ENCODE results near the gene VPS41.

The VPS41 gene

GRCh38 chr7:38751416-38751815, 157.6 kb downstream of the VPS41 start:
- TF ChIP-seq CTCF (IDR thresholded peaks at IDR 0.05; ENCODE audit: low read depth, low read length, missing control alignments) = no peak
- no peak for DNase-seq (ENCODE audit: low read depth)
- no peak overlapping the region for H3K4me3 ChIP-seq (ENCODE audit: low read depth, low read length)

GRCh38 chr7:38748056-38748610, 160.9 kb downstream of the VPS41 start:
- peak; percentile 5 for TF ChIP-seq CTCF (IDR thresholded peaks at IDR 0.05; ENCODE audit: low read depth, low read length, missing control alignments)
- no peak overlapping the region for H3K4me3 ChIP-seq (ENCODE audit: low read depth, low read length)
- DNase-seq (ENCODE audit: low read depth) = no peak

- TF ChIP-seq CTCF (IDR thresholded peaks at IDR 0.05; ENCODE audit: low read depth, low read length, missing control alignments) = no peak
- no peak overlapping the region for H3K4me3 ChIP-seq (ENCODE audit: low read depth, low read length)
- DNase-seq (ENCODE audit: low read depth) = no peak
These were observed 162.6 kb downstream of the VPS41 start for GRCh38 chr7:38746438-38746837.

- no peak for TF ChIP-seq CTCF (IDR thresholded peaks at IDR 0.05; ENCODE audit: low read depth, low read length, missing control alignments)
- no peak for DNase-seq (ENCODE audit: low read depth)
- H3K4me3 ChIP-seq (ENCODE audit: low read depth, low read length) = no peak overlapping the region
These were observed 164.2 kb downstream of the VPS41 start for GRCh38 chr7:38744746-38745145.

DNA sequence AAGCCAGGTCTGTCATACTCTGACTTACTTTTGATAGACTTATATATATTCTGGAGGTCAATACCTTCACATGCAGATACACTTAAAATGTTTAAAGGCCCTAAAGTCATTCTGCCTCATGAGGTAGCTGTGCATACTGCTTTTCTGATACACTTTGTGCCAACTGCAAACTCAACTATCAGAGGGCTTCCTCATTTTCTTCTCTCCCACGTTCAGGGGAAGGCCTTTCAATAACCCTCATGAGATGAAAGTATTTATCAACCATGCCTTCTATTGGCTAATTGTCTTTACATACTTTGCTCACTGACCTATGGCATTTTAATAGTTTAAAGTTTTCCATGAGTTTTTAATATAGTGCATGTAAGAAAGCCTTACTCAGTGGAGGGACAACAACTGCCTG, 165.1 kb downstream of the VPS41 start:
- H3K4me3 ChIP-seq (ENCODE audit: low read depth, low read length) = no peak overlapping the region
- no peak for TF ChIP-seq CTCF (IDR thresholded peaks at IDR 0.05; ENCODE audit: low read depth, low read length, missing control alignments)
- no peak for DNase-seq (ENCODE audit: low read depth)

DNA sequence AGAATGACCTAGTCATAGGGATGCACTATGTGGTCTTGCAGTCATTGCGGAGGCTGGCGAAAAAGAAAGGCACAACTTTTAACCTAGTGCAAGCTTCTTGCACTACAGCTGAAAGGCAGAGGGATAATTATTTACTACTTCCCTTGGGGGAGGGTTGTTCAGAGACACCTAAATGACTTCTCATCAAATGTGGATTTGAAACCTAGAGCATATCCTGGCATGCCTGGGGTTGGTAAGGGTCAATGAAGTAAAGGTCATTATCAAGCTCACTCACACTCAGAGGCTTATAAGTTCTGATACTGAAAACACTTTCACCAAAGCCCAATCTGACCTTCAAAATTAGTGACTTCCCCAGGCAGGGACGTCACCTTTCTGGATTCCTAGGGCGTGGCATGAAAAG, 168.9 kb downstream of the VPS41 start:
- TF ChIP-seq CTCF (IDR thresholded peaks at IDR 0.05; ENCODE audit: low read depth, low read length, missing control alignments) = no peak
- H3K4me3 ChIP-seq (ENCODE audit: low read depth, low read length) = no peak overlapping the region

GRCh38 chr7:38736138-38736537, 172.9 kb downstream of the VPS41 start:
- no peak for TF ChIP-seq CTCF (IDR thresholded peaks at IDR 0.05; ENCODE audit: low read depth, low read length, missing control alignments)
- no peak for DNase-seq (ENCODE audit: low read depth)
- no peak overlapping the region for H3K4me3 ChIP-seq (ENCODE audit: low read depth, low read length)

More for the DNA sequence above, 168.9 kb downstream of the VPS41 start:
- DNase-seq (ENCODE audit: low read depth) = no peak

Measured in GM12864 (cell line).